GM12872 (cell line): Measurements from ENCODE around the gene MAN2A2.

Source experiments
- CTCF ChIP-seq: IDR thresholded peaks from 3 replicates; pipeline ENCODE4 v1.5.1; 2011; ENCODE audit warnings: low read depth, mild to moderate bottlenecking, low read length, moderate library complexity; ENCODE audit not compliant: insufficient read depth

MAN2A2 gene

GRCh38 chr15:90934949-90935751 lies 32.0 kb downstream of the MAN2A2 start, which contains the start of gene UNC45A:
UNC45A (plus strand) TSS chr15:90935285; CDS start chr15:90935325, 40 bp downstream.
- 0 out of 3 replicates have a peak, but pooled peaks have one; percentile 5 for TF ChIP-seq CTCF

DNA sequence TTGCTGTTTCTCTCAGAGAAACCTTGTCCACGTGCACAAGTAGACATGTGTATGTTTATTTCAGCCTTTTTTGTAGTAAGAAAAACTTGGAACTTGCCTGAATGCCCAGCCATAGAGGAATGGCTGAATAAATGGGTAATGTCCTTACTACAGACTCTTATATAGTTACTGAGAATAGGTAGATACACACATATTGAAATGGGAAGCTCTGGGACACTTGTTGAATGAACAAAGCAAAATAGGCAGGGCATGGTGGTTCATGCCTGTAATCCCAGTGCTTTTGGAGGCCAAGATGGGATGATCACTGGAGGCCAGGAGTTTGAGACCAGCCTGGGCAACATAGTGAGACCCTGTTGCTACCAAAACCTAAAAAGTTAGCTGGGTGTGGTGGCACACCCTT lies 33.7 kb downstream of the MAN2A2 start:
- no peak for TF ChIP-seq CTCF

GRCh38 chr15:90938261-90938660 lies 35.2 kb downstream of the MAN2A2 start:
- no peak for TF ChIP-seq CTCF

- TF ChIP-seq CTCF, result no peak
Measured at GRCh38 chr15:90939756-90940155, 36.7 kb downstream of the MAN2A2 start.

DNA sequence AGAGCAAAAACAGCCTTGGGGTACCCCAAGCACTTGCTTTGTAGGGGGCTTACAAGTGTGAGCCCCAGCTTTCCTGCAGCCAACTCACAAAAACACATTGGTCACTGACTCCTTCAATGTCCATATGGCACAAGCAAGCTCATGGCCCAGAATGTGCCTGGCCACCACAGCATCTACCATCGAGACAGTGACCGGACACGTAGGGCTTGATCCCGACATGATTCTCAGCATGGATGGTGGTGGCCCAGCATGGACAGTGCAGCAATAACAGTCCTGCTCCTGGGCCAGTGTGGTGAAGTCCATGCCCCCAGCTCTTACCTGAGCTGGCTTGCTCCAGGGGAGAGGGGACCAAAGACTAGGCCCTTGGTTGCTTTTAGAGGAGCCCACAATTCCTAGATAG lies 37.9 kb downstream of the MAN2A2 start:
- no peak for TF ChIP-seq CTCF

- no peak for TF ChIP-seq CTCF
Measured at GRCh38 chr15:90942354-90943120, 39.4 kb downstream of the MAN2A2 start.

DNA sequence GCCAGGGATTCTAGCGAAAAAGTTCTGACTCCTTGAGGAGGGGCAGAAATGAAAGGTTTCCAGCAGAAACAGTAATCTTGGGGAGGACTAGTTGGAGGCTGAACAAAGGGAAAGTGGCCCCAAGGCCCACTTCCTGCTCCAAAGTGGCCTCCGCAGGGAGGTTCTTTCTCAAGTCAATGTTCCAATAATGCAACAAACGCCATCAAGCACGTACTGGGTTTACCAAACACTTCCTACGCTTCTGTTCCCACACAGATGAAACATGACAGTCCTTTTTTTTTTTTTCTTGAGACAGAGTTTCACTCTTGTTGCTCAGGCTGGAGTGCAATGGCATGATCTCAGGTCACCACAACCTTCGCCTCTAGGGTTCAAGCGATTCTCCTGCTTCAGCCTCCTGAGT lies 42.0 kb downstream of the MAN2A2 start:
- TF ChIP-seq CTCF, result no peak
